ENCODE data around the gene STK32B.

- TF ChIP-seq, protein P1, sequence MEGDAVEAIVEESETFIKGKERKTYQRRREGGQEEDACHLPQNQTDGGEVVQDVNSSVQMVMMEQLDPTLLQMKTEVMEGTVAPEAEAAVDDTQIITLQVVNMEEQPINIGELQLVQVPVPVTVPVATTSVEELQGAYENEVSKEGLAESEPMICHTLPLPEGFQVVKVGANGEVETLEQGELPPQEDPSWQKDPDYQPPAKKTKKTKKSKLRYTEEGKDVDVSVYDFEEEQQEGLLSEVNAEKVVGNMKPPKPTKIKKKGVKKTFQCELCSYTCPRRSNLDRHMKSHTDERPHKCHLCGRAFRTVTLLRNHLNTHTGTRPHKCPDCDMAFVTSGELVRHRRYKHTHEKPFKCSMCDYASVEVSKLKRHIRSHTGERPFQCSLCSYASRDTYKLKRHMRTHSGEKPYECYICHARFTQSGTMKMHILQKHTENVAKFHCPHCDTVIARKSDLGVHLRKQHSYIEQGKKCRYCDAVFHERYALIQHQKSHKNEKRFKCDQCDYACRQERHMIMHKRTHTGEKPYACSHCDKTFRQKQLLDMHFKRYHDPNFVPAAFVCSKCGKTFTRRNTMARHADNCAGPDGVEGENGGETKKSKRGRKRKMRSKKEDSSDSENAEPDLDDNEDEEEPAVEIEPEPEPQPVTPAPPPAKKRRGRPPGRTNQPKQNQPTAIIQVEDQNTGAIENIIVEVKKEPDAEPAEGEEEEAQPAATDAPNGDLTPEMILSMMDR (IDR thresholded peaks at IDR 0.05), result no peak
- no peak for TF ChIP-seq ZFX (IDR thresholded peaks at IDR 0.05; ENCODE audit: borderline replicate concordance)
These were observed 460.5 kb downstream of the STK32B start for GRCh38 chr4:5511791-5512190.

Data from 22Rv1 (cell line).